Right forelimb (tissue), 1 donor: ENCODE data around the gene FHL2.

ENCODE experiments used
- DNase-seq: peaks from one replicate; pipeline ENCODE4 v3.0.0-alpha.2; 2018

The FHL2 gene

GRCh38 chr2:105377871-105378270 is 21.0 kb downstream of the FHL2 start:
- DNase-seq = no peak

- DNase-seq = no peak
Measured at GRCh38 chr2:105376789-105377240, 22.0 kb downstream of the FHL2 start.

GRCh38 chr2:105376010-105376409 is 22.8 kb downstream of the FHL2 start:
- DNase-seq = no peak

GRCh38 chr2:105375001-105375561 is 23.8 kb downstream of the FHL2 start:
- DNase-seq = no peak

GRCh38 chr2:105373895-105374401 is 24.9 kb downstream of the FHL2 start:
- no peak for DNase-seq

- DNase-seq = peak; percentile 59
Measured at GRCh38 chr2:105373344-105373781, 25.5 kb downstream of the FHL2 start.

- DNase-seq = no peak
Measured at GRCh38 chr2:105371810-105372209, 27.0 kb downstream of the FHL2 start.

GRCh38 chr2:105371156-105371555 is 27.7 kb downstream of the FHL2 start:
- DNase-seq = no peak

- peak; percentile 86 for DNase-seq
Measured at GRCh38 chr2:105369777-105370690, 28.8 kb downstream of the FHL2 start.

- DNase-seq = no peak
Measured at GRCh38 chr2:105368759-105369408, 30.0 kb downstream of the FHL2 start.

- DNase-seq = no peak
Measured at GRCh38 chr2:105365206-105365605, 33.6 kb downstream of the FHL2 start.

GRCh38 chr2:105364436-105365139 is 34.3 kb downstream of the FHL2 start:
- DNase-seq = no peak

- DNase-seq = peak; percentile 57
Measured at GRCh38 chr2:105362862-105363591, 35.8 kb downstream of the FHL2 start.

- no peak for DNase-seq
Measured at GRCh38 chr2:105361102-105361889, 37.6 kb downstream of the FHL2 start.

- DNase-seq = no peak
Measured at GRCh38 chr2:105358593-105358992, 40.3 kb downstream of the FHL2 start.

- DNase-seq = no peak
Measured at GRCh38 chr2:105357122-105357521, 41.7 kb downstream of the FHL2 start.

GRCh38 chr2:105344704-105345345 is 54.0 kb downstream of the FHL2 start:
- no peak for DNase-seq

- DNase-seq = no peak
Measured at GRCh38 chr2:105339414-105339813, 59.4 kb downstream of the FHL2 start.

GRCh38 chr2:105338020-105338385 is 60.8 kb downstream of the FHL2 start:
- DNase-seq = no peak

- DNase-seq = peak; percentile 96
Measured at GRCh38 chr2:105337122-105338019, 61.5 kb downstream of the FHL2 start, which contains the start of gene C2orf49. C2orf49 (plus strand) TSS chr2:105337540; CDS start chr2:105337588, 48 bp downstream.
